IPS DF 6.9 (cell line): Measurements from ENCODE around the gene CLIP4.

Experiments
- DNase-seq: peaks from one replicate; pipeline ENCODE4 v3.0.0-alpha.2; 2013; ENCODE audit warnings: low read depth, low spot score
- H3K27ac ChIP-seq: one replicate; pipeline ENCODE4 v1.5.1; 2013; ENCODE audit warnings: low read length, control low read depth
- H3K27me3 ChIP-seq: 2 replicates; pipeline ENCODE4 v1.6.1; 2013; ENCODE audit warnings: mild to moderate bottlenecking, low read length; ENCODE audit not compliant: control insufficient read depth, insufficient read depth
- H3K36me3 ChIP-seq: 2 replicates; pipeline ENCODE4 v1.6.1; 2013; ENCODE audit warnings: low read length; ENCODE audit not compliant: control insufficient read depth, insufficient read depth
- H3K4me1 ChIP-seq: 2 replicates; pipeline ENCODE4 v1.6.1; 2013; ENCODE audit warnings: low read length; ENCODE audit not compliant: control insufficient read depth, insufficient read depth
- H3K4me3 ChIP-seq: 2 replicates; pipeline ENCODE4 v1.5.1; 2013; ENCODE audit warnings: mild to moderate bottlenecking, low read length
- H3K9me3 ChIP-seq: 2 replicates; pipeline ENCODE4 v1.6.1; 2013; ENCODE audit warnings: low read length, inconsistent platforms; ENCODE audit not compliant: control insufficient read depth, insufficient read depth
- WGBS: extraction: QIAGEN DNeasy Blood & Tissue Kit; methylation state at CpG from one replicate; pipeline ENCODE4 v1.1.7; 2013; ENCODE audit warnings: mixed read lengths, missing lambda C conversion rate; ENCODE audit not compliant: insufficient read length, insufficient coverage; 5-methylcytosine and 5-hydroxymethylcytosine counted together

The CLIP4 gene

DNA sequence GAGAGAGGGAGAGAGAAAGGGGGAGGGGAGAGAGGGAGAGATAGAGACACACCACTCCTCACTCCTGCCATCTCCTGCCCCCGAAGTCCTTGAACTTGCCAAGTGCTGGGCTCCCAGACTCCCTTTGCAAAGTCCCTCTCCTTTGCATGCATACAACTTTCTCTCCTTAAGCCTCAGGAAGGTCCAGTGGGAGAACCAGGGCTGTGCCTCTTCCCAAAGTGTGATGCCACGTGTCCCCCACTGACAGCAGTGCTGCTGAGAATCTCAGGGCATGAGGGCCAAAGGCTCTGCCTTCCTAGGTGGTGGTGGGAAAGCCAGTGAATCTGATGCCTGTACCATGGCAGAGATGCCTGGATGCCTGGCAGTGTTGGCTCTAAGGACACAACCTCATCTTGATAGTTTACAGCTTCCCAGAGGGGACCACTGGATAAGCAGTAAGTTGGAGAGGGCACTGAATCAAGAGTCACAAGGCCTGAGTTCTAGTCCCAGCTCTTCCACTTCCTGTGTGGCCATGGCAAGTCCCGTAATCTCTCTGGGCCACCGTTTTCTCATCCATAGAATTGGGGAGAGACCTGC is 103.4 kb downstream of the CLIP4 start:
- no peaks in the 10 kb centered on the region for H3K36me3 ChIP-seq
- no peaks in the 10 kb centered on the region for H3K9me3 ChIP-seq
- H3K27me3 ChIP-seq: no peaks in the 10 kb centered on the region
- DNase-seq: no peak
- WGBS: no CpG with 5 or more reads among the region's 4 CpGs
- H3K27ac ChIP-seq: no peak overlapping the region
- no peak overlapping the region for H3K4me3 ChIP-seq
- H3K4me1 ChIP-seq: peaks cover 2% of the 10 kb centered on the region; the same call in 1 of the 2 replicates

DNA sequence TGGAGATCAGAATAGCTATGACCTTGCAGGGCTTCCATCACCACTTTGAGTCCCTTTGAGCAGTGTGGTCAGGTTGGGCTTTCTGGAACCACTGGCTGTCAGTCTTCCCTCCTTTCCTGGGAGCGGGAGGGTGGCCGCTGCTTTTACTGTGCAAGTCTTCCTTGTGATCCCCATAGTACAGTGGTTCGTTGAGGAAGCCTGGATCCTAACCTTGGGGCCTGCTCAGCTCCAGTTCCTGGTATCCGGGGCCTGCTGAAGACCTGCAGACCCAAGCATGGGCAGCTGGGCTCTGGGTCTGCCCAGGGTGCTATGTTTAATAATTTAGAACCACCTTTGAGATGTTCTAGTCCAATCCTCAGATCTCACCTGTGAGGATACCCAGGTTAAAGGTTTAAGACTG is 104.2 kb downstream of the CLIP4 start:
- no CpG with 5 or more reads among the region's 4 CpGs for WGBS
- no peak for DNase-seq
- H3K4me3 ChIP-seq: no peak overlapping the region
- H3K27ac ChIP-seq: no peak overlapping the region
- H3K36me3 ChIP-seq: no peaks in the 10 kb centered on the region
- H3K4me1 ChIP-seq: no peaks in the 10 kb centered on the region
- no peaks in the 10 kb centered on the region for H3K9me3 ChIP-seq
- H3K27me3 ChIP-seq: no peaks in the 10 kb centered on the region

DNA sequence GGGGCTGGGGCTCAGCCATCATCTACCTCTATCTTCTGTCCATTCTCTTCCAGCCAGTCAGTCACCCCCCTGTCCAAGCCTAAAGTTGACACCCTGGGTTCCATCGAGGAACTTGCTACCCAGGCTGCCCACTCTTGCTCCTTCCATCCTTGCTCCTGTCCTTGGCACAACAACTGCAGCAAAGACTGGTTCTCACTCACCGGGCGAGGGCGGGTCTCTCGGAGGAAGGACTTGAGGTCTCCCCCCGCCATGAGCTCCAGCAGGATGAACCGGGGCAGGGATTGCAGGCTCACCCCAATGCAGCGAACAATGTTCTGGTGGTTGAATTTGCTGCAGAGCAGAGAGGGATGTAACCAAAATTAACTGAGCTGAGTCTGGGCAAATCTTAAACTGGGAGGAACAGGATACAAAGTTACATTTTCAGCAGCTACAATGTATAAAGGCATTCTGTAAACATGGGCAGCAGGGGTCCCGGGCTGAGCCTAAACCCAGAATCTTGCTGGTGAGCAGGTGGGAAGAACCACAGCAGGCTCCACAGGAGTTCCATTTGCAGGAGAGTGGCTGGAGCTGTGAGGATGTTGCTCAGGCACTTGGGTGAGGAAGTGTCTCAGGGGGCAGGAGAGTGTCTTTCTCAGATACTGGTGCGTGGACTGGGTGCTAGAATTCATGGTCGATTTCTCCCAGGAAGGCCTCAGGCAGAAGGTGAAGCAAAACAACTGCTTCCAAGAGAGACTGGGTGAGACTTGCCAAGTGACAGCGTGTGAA is 105.5 kb downstream of the CLIP4 start:
- H3K27me3 ChIP-seq: no peaks in the 10 kb centered on the region
- no peaks in the 10 kb centered on the region for H3K9me3 ChIP-seq
- H3K4me1 ChIP-seq: no peaks in the 10 kb centered on the region
- no peak overlapping the region for H3K4me3 ChIP-seq
- whole genome bisulfite sequencing: no CpG with 5 or more reads among the region's 12 CpGs
- no peak for DNase-seq
- H3K27ac ChIP-seq: no peak overlapping the region
- H3K36me3 ChIP-seq: no peaks in the 10 kb centered on the region

DNA sequence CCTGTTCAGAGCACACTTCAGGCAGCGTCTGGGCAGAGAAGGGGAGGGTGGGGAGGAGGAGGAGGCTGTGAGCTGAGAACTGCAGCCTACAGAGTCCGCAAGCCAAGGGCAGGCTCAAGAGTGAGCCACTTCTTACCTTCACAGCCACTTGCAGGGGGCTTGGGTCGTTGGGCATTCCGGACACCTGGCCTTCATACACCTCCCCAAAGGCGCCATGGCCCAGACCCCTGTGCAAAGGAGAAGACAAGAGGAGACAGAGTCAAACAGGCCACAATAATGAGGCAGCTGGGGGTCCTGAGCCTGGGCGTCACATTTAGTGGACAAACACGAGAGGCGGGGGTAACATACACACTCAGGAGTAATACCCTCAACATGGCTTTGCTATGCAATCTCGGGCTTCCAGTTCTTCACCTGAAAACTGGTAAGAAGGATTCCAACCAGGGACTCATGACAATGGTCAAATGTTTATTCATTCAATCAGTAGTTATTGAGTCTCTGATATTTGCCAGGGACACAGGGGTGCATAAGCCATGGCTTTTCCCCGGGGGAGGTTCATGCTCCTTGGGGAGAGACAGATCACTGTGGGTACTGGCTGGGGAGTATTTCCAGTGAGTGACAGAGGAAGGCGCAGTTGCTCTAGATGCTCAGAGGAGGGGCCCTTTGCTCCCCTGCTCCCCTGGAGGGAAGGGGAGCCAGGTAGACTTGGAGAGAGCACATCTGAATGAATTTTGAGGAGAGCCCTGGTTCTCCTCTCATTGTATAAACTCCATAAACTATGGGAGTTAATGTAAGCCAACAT is 107.4 kb downstream of the CLIP4 start:
- no peaks in the 10 kb centered on the region for H3K27me3 ChIP-seq
- no peak overlapping the region for H3K27ac ChIP-seq
- WGBS: no CpG with 5 or more reads among the region's 11 CpGs
- H3K36me3 ChIP-seq: no peaks in the 10 kb centered on the region
- no peaks in the 10 kb centered on the region for H3K4me1 ChIP-seq
- DNase-seq: no peak
- no peaks in the 10 kb centered on the region for H3K9me3 ChIP-seq
- no peak overlapping the region for H3K4me3 ChIP-seq

DNA sequence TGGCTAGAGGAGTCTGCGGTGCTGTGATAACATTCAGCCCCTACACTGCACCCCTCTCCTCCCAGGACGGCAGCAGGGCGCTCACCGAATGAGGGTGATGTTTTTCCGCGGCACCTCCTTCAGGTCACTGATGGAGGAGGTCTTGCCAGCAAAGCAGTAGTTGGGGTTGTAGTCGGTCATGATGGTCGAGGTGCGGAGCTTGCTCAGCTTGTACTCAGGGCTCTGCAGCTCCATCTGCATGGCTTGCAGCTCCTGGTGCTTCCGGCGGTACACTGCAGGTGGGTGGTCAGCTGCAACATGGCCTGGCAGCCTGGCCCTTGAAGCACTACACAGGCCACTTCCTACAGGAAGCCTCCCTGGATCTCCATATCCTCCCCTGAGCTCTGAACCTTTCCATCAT is 108.0 kb downstream of the CLIP4 start:
- Histone ChIP-seq H3K4me3 (no peak overlapping the region), H3K36me3 (no peaks in the 10 kb centered on the region), H3K4me1 (no peaks in the 10 kb centered on the region), H3K27me3 (no peaks in the 10 kb centered on the region), H3K9me3 (no peaks in the 10 kb centered on the region), H3K27ac (no peak overlapping the region)
- WGBS: no CpG with 5 or more reads among the region's 11 CpGs
- DNase-seq: no peak

DNA sequence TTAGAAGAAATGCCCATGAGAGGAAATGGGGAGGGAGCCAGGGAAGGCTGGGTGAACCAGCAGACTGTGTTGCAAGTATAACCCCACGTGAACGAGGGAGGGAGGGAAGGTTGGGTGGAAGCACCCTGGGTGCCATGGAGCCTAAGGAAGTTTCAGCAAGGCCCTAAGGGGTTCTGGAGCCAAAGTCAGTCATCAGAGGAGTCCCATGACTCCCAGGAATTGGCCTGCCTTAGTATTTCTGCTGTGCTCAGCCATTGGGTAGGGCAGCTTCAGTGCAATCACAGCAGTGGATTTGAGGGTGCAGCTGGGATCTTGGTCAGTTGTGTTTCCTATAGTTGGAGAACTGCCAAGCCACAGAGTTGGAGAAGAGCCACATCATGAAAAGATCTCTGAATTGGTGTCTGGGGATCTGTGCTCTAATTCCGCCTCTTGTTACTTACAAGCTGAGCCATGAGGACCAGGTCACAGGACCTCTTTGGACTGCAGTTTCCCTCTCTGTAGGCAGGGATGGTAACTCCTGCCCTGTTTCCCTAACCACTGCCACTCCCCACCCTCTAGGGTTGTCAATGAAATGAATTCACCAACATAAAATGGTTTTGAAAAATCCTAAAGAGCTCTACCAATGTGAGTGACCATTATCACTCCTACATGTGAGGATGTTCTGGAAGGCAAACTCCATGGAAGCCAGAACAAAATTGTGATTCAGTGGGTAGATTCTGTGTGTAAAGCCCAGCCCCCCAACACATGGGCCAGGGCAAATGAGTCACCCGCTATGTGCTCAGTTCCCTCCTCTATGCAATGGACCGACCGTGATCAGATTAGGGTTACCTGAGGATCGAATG is 108.9 kb downstream of the CLIP4 start:
- Histone ChIP-seq H3K4me1 (no peaks in the 10 kb centered on the region), H3K9me3 (no peaks in the 10 kb centered on the region), H3K36me3 (no peaks in the 10 kb centered on the region), H3K4me3 (no peak overlapping the region), H3K27me3 (no peaks in the 10 kb centered on the region), H3K27ac (no peak overlapping the region)
- no peak for DNase-seq
- WGBS: no CpG with 5 or more reads among the region's 7 CpGs

DNA sequence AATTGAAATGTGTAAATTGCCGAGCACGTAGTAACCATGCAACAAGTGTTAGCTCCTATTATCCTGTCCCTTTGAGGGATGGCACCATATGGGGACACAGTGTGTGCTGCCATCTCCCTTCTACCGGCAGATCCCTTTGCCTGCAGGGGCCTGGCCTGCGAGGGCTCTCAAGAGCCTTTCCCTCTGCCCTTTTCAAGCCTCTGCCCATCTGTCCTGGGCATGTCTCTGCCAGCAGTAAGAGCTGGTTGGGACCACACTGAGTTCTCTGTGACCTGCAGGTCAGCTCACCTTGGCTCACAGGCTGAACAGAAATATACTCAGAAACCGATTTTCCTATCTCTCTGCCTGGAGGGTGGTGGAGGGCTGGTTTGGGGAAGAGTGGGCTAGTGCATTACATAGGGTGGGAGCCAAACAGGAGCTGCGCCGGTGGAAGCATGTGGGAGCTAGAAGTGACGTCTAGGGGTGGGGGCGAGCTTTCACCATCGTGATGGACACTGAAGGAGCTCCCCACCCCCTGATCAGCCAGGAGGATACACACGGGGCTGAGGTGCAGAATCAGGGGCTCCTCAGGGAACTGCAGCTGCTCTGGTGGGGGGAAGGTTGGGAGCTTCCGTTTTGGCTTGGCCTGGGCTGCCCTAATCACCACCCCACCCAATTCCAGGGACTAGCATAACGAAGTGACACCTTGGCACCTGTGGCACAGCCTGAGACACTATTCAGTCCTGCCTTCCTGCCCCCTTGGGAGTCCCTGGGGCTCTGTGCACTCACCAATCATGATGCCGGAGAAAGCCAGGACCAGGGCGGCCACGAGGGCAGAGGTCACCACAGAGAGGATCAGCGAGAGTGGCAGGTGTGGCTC is 109.7 kb downstream of the CLIP4 start:
- Histone ChIP-seq H3K36me3 (no peaks in the 10 kb centered on the region), H3K27me3 (no peaks in the 10 kb centered on the region), H3K4me1 (no peaks in the 10 kb centered on the region), H3K27ac (no peak overlapping the region), H3K9me3 (no peaks in the 10 kb centered on the region), H3K4me3 (no peak overlapping the region)
- DNase-seq: no peak
- WGBS: no CpG with 5 or more reads among the region's 17 CpGs

DNA sequence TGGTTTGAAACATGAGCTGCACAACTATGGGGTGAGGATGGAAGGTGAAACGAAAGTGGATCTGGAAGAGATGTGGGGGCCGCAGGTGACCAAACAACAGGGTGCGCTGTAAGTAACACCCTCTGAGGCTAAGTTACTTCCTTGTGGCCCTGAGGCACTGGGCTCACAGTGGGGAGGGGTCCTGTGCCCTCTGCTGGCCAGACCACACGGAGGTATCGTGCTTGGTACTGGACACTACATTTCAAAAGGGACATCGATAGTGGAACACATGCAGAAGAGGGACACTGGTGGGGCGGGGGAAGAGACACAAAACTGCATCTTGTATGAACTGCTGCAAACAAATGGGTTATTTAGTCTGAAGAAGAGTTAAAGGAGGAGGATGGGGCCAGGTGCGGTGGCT is 110.6 kb downstream of the CLIP4 start:
- no peaks in the 10 kb centered on the region for H3K4me1 ChIP-seq
- H3K4me3 ChIP-seq: no peak overlapping the region
- DNase-seq: no peak
- no peak overlapping the region for H3K27ac ChIP-seq
- WGBS: no CpG with 5 or more reads among the region's 8 CpGs
- H3K27me3 ChIP-seq: no peaks in the 10 kb centered on the region
- no peaks in the 10 kb centered on the region for H3K36me3 ChIP-seq
- H3K9me3 ChIP-seq: no peaks in the 10 kb centered on the region

DNA sequence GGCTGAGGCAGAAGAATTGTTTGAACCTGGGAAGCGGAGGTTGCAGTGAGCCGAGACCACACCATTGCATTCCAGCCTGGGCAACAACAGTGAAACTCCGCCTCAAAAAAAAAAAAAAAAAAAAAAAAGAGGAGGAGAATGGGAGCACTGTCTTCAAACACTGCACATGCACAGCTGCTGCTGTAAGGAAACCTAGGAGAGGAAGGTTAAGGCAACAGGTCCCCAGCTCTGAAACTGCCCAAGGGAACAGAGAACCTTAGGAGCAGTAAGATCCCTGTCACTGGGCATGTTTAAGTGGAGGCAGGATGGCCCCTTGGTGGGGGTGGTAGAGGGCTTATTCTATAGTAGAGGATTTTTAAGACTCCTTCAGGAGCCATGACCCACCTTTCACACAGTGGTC is 111.2 kb downstream of the CLIP4 start:
- no CpG with 5 or more reads among the region's 3 CpGs for WGBS

More for the DNA sequence above, 111.2 kb downstream of the CLIP4 start:
- H3K4me1 ChIP-seq: no peaks in the 10 kb centered on the region
- no peak overlapping the region for H3K4me3 ChIP-seq
- H3K36me3 ChIP-seq: no peaks in the 10 kb centered on the region
- no peak for DNase-seq
- H3K27ac ChIP-seq: no peak overlapping the region
- no peaks in the 10 kb centered on the region for H3K9me3 ChIP-seq
- H3K27me3 ChIP-seq: no peaks in the 10 kb centered on the region
